Neural cell (in vitro differentiated cells): ENCODE results near the gene DUOXA1. TPM values are rescaled to one million over a fixed set of nuclear protein-coding genes. Genes with fewer than 3 reads are reported as not detected.

Experiments
- H2AFZ ChIP-seq: fragments of 200-600, 300-800 bp; sonication (generic), shearing (Covaris generic); 2 replicates; pipeline ENCODE4 v1.6.0; 2014; ENCODE audit warnings: low read depth, mild to moderate bottlenecking, antibody characterized with exemption, low read length, moderate library complexity
- H3F3A ChIP-seq: fragments of 200-600 bp; shearing (Covaris generic); 2 replicates; pipeline ENCODE4 v1.6.1; 2016; ENCODE audit warnings: mild to moderate bottlenecking, moderate library complexity, mixed read lengths, antibody characterized with exemption, low read length; ENCODE audit not compliant: insufficient read depth, poor library complexity, severe bottlenecking
- H3K27ac ChIP-seq: fragments of 200-600, 300-800 bp; sonication (generic), shearing (Covaris generic); 2 replicates; pipeline ENCODE4 v1.5.1; 2014; ENCODE audit warnings: mild to moderate bottlenecking, low read length, moderate library complexity
- H3K27me3 ChIP-seq: fragments of 300-800, 200-600 bp; sonication (generic), shearing (Covaris generic); 2 replicates; pipeline ENCODE4 v1.6.0; 2014; ENCODE audit warnings: mild to moderate bottlenecking, low read depth, low read length, moderate library complexity; ENCODE audit not compliant: insufficient read depth
- H3K36me3 ChIP-seq: fragments of 300-800, 200-600 bp; sonication (generic), shearing (Covaris generic); 2 replicates; pipeline ENCODE4 v1.5.1; 2014; ENCODE audit warnings: mild to moderate bottlenecking, antibody characterized with exemption, low read length, moderate library complexity; ENCODE audit not compliant: insufficient read depth
- H3K4me2 ChIP-seq: fragments of 300-800, 200-600 bp; sonication (generic), shearing (Covaris generic); 2 replicates; pipeline ENCODE4 v1.6.0; 2014; ENCODE audit warnings: mild to moderate bottlenecking, low read length
- H3K4me3 ChIP-seq: fragments of 300-800, 200-600 bp; sonication (generic), shearing (Covaris generic); 2 replicates; pipeline ENCODE4 v1.5.1; 2014; ENCODE audit warnings: mild to moderate bottlenecking, low read length, moderate library complexity
- H3K79me2 ChIP-seq: fragments of 200-600 bp; shearing (Covaris generic); replicated peaks from 2 replicates; pipeline ENCODE4 v1.6.0; 2014; ENCODE audit warnings: mild to moderate bottlenecking, low read length, moderate library complexity; ENCODE audit not compliant: insufficient read depth
- H3K9ac ChIP-seq: fragments of 300-800, 200-600 bp; sonication (generic), shearing (Covaris generic); 2 replicates; pipeline ENCODE4 v1.6.1; 2016; ENCODE audit warnings: mild to moderate bottlenecking, low read length, mixed read lengths
- H3K9me2 ChIP-seq: fragments of 200-600 bp; shearing (Covaris generic); 2 replicates; pipeline ENCODE4 v1.6.1; 2016; ENCODE audit warnings: mild to moderate bottlenecking, low read length, mixed read lengths; ENCODE audit not compliant: insufficient read depth
- H3K9me3 ChIP-seq: fragments of 200-600, 300-800 bp; sonication (generic), shearing (Covaris generic); 2 replicates; pipeline ENCODE4 v1.6.1; 2016; ENCODE audit warnings: mild to moderate bottlenecking, mixed run types, low read length, moderate library complexity, mixed read lengths
- H4K20me1 ChIP-seq: fragments of 200-600 bp; shearing (Covaris generic); 2 replicates; pipeline ENCODE4 v1.6.1; 2016; ENCODE audit warnings: mild to moderate bottlenecking, mixed run types; ENCODE audit not compliant: insufficient read depth
- CTCF ChIP-seq: fragments of 450-650 bp; IDR thresholded peaks from 2 replicates; pipeline ENCODE4 v1.5.1; 2014; ENCODE audit warnings: antibody characterized with exemption, mild to moderate bottlenecking, moderate library complexity; ENCODE audit not compliant: poor library complexity, severe bottlenecking
- EP300 ChIP-seq: fragments of 450-650 bp; conservative IDR thresholded peaks from 2 replicates; pipeline ENCODE4 v1.6.1; 2014; ENCODE audit warnings: antibody characterized with exemption, mild to moderate bottlenecking, moderate library complexity; ENCODE audit not compliant: poor library complexity, severe bottlenecking
- EZH2 ChIP-seq: fragments of 200-600, 300-800 bp; shearing (Covaris generic), sonication (generic); IDR thresholded peaks from 2 replicates; pipeline ENCODE4 v1.6.1; 2014; ENCODE audit warnings: antibody characterized with exemption, low read length, borderline replicate concordance, mild to moderate bottlenecking; ENCODE audit not compliant: insufficient read depth, poor library complexity, severe bottlenecking
- MXI1 ChIP-seq: fragments of 450-650 bp; conservative IDR thresholded peaks from 2 replicates; pipeline ENCODE4 v1.6.1; 2014; ENCODE audit warnings: antibody characterized with exemption, mild to moderate bottlenecking; ENCODE audit not compliant: poor library complexity, severe bottlenecking
- POLR2AphosphoS5 ChIP-seq: IDR thresholded peaks from 2 replicates; pipeline ENCODE4 v1.6.1; 2012
- RAD21 ChIP-seq: fragments of 450-650 bp; conservative IDR thresholded peaks from 2 replicates; pipeline ENCODE4 v1.6.1; 2014; ENCODE audit warnings: antibody characterized with exemption, mild to moderate bottlenecking, moderate library complexity
- REST ChIP-seq: IDR thresholded peaks from 2 replicates; pipeline ENCODE4 v1.6.1; 2012; ENCODE audit warnings: borderline replicate concordance
- SMC3 ChIP-seq: fragments of 450-650 bp; conservative IDR thresholded peaks from 2 replicates; pipeline ENCODE4 v1.6.1; 2014; ENCODE audit warnings: antibody characterized with exemption, mild to moderate bottlenecking, moderate library complexity; ENCODE audit not compliant: poor library complexity
- TAF1 ChIP-seq: IDR thresholded peaks from 2 replicates; pipeline ENCODE4 v1.6.1; 2012; ENCODE audit warnings: low read depth
- polyA plus RNA-seq: library from polyadenylated mRNA; depleted of rRNA; stranded (reverse); fragments of >200 nt; gene quantifications from 2 replicates; pipeline ENCODE4 v1.2.3, GENCODE V29; 2014

DUOXA1 gene
- polyA plus RNA-seq, 1 donor from 2014 or later, result not detected

GRCh38 chr15:45143946-45144345 lies 14.3 kb upstream of the DUOXA1 start:
- no peaks in the 10 kb centered on the region for H3K27me3 ChIP-seq
- no peak overlapping the region for H3K4me2 ChIP-seq
- no peaks in the 10 kb centered on the region for H4K20me1 ChIP-seq
- H3K9me2 ChIP-seq, result no peaks in the 10 kb centered on the region
- no peak overlapping the region for H2AFZ ChIP-seq
- TF ChIP-seq EZH2 (no peak), RAD21 (no peak), REST (no peak), TAF1 (no peak), SMC3 (no peak), POLR2AphosphoS5 (no peak), CTCF (no peak), EP300 (no peak), MXI1 (no peak)
- H3K79me2 ChIP-seq, result no peaks in the 10 kb centered on the region
- H3K4me3 ChIP-seq, result no peak overlapping the region
- H3K9me3 ChIP-seq, result no peaks in the 10 kb centered on the region
- no peak overlapping the region for H3K27ac ChIP-seq
- no peaks in the 10 kb centered on the region for H3F3A ChIP-seq
- no peak overlapping the region for H3K9ac ChIP-seq
- H3K36me3 ChIP-seq, result no peaks in the 10 kb centered on the region

GRCh38 chr15:45143056-45143455 lies 13.4 kb upstream of the DUOXA1 start:
- no peaks in the 10 kb centered on the region for H3K9me2 ChIP-seq
- TF ChIP-seq MXI1, result no peak
- no peak for TF ChIP-seq REST
- TF ChIP-seq TAF1, result no peak
- no peak for TF ChIP-seq CTCF
- TF ChIP-seq SMC3, result no peak
- no peak for TF ChIP-seq EP300
- TF ChIP-seq POLR2AphosphoS5, result no peak
- TF ChIP-seq RAD21, result no peak
- TF ChIP-seq EZH2, result no peak

More at GRCh38 chr15:45143056-45143455, 13.4 kb upstream of the DUOXA1 start:
- no peak overlapping the region for H3K4me3 ChIP-seq
- H3K4me2 ChIP-seq, result no peak overlapping the region
- H3K27ac ChIP-seq, result no peak overlapping the region
- no peaks in the 10 kb centered on the region for H4K20me1 ChIP-seq
- no peaks in the 10 kb centered on the region for H3K27me3 ChIP-seq
- no peaks in the 10 kb centered on the region for H3K79me2 ChIP-seq
- H3F3A ChIP-seq, result no peaks in the 10 kb centered on the region
- no peaks in the 10 kb centered on the region for H3K36me3 ChIP-seq
- no peaks in the 10 kb centered on the region for H3K9me3 ChIP-seq
- no peak overlapping the region for H2AFZ ChIP-seq
- H3K9ac ChIP-seq, result no peak overlapping the region
